Panc1 (cell line): ENCODE measurements around the gene APOF.

Experiments
- POLR2AphosphoS5 ChIP-seq: IDR thresholded peaks from 2 replicates; pipeline ENCODE4 v1.6.1; 2012; ENCODE audit warnings: mild to moderate bottlenecking, low read depth, low read length, moderate library complexity
- TCF7L2 ChIP-seq: IDR thresholded peaks from 2 replicates; pipeline ENCODE4 v1.6.1; 2011; ENCODE audit warnings: mild to moderate bottlenecking, low read depth, low read length, inconsistent platforms

DNA sequence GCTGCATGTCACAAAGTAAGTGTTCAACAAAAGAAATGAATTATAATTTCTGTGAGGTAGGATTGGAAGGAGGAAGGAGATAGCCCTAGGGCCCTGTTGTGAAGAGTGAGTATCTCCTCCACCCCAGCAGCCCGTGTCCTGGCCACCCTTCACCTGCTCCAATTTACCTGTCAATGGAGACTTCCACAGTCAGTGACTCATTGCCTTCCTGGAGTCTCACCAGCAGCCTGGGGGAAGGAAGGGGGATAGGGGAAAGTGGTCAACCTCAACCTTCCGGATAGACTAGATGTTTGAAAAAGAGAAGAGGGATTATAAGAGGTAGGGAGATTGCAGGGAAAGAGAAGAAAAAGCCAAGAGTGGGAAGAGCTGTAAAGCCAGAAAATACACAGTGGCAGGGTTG is 12.0 kb downstream of the APOF start:
- no peak for TF ChIP-seq POLR2AphosphoS5
- no peak for TF ChIP-seq TCF7L2
